HG02610 (cell line): ENCODE data around the gene CTNNA3.

ENCODE experiments used
- ATAC-seq: cut with Tn5 transposase; IDR thresholded peaks from one replicate; pipeline ENCODE4 v1.9.1; 2021; ENCODE audit warnings: mild to moderate bottlenecking, moderate library complexity; ENCODE audit not compliant: unreplicated experiment

The CTNNA3 gene

GRCh38 chr10:66916030-66916429, 780.0 kb downstream of the CTNNA3 start:
- no peak for ATAC-seq

GRCh38 chr10:66910671-66911070, 785.3 kb downstream of the CTNNA3 start:
- ATAC-seq, result no peak

GRCh38 chr10:66892871-66893270, 803.1 kb downstream of the CTNNA3 start:
- no peak for ATAC-seq

- no peak for ATAC-seq
Measured at GRCh38 chr10:66888237-66888636, 807.8 kb downstream of the CTNNA3 start.

GRCh38 chr10:66886848-66887247, 809.1 kb downstream of the CTNNA3 start:
- ATAC-seq, result no peak

GRCh38 chr10:66882271-66882670, 813.7 kb downstream of the CTNNA3 start:
- ATAC-seq, result no peak

GRCh38 chr10:66881814-66882213, 814.2 kb downstream of the CTNNA3 start:
- ATAC-seq, result no peak

- ATAC-seq, result no peak
Measured at GRCh38 chr10:66880826-66881225, 815.2 kb downstream of the CTNNA3 start.

GRCh38 chr10:66880292-66880691, 815.7 kb downstream of the CTNNA3 start:
- ATAC-seq, result no peak

GRCh38 chr10:66877361-66877760, 818.6 kb downstream of the CTNNA3 start:
- no peak for ATAC-seq

GRCh38 chr10:66869635-66870034, 826.4 kb downstream of the CTNNA3 start:
- no peak for ATAC-seq

- ATAC-seq, result no peak
Measured at GRCh38 chr10:66862687-66863258, 833.2 kb downstream of the CTNNA3 start.

GRCh38 chr10:66860376-66860945, 835.5 kb downstream of the CTNNA3 start:
- ATAC-seq, result no peak

- ATAC-seq, result no peak
Measured at GRCh38 chr10:66852811-66853210, 843.2 kb downstream of the CTNNA3 start.

GRCh38 chr10:66848856-66849255, 847.1 kb downstream of the CTNNA3 start:
- ATAC-seq, result no peak

- no peak for ATAC-seq
Measured at GRCh38 chr10:66844176-66844942, 851.6 kb downstream of the CTNNA3 start.

- ATAC-seq, result no peak
Measured at GRCh38 chr10:66843396-66843795, 852.6 kb downstream of the CTNNA3 start.

- no peak for ATAC-seq
Measured at GRCh38 chr10:66842867-66843266, 853.1 kb downstream of the CTNNA3 start.

- ATAC-seq, result no peak
Measured at GRCh38 chr10:66842371-66842770, 853.6 kb downstream of the CTNNA3 start.

- no peak for ATAC-seq
Measured at GRCh38 chr10:66838656-66839055, 857.3 kb downstream of the CTNNA3 start.

- no peak for ATAC-seq
Measured at GRCh38 chr10:66837990-66838389, 858.0 kb downstream of the CTNNA3 start.

GRCh38 chr10:66837335-66837734, 858.7 kb downstream of the CTNNA3 start:
- no peak for ATAC-seq
